Parathyroid adenoma (tissue), 2 donors: ENCODE measurements around the gene MLLT6.

Experiments used
- H2AFZ ChIP-seq: fragments of 300-600 bp; sonication (generic); one replicate; pipeline ENCODE4 v1.7.0; 2017; ENCODE audit warnings: antibody characterized with exemption, mild to moderate bottlenecking
- H3K27ac ChIP-seq: fragments of 300-600 bp; sonication (generic); one replicate; pipeline ENCODE4 v1.7.0; 2017
- H3K27me3 ChIP-seq: fragments of 300-600 bp; sonication (generic); one replicate; pipeline ENCODE4 v1.7.0; 2017; ENCODE audit warnings: low read length; ENCODE audit not compliant: control insufficient read depth, insufficient read depth
- H3K36me3 ChIP-seq: fragments of 300-600 bp; sonication (generic); one replicate; pipeline ENCODE4 v1.7.0; 2017; ENCODE audit warnings: low read length; ENCODE audit not compliant: control insufficient read depth, insufficient read depth
- H3K4me1 ChIP-seq: fragments of 300-600 bp; sonication (generic); one replicate; pipeline ENCODE4 v1.7.0; 2017; ENCODE audit warnings: control low read depth
- H3K4me2 ChIP-seq: fragments of 300-600 bp; sonication (generic); one replicate; pipeline ENCODE4 v1.7.0; 2017; ENCODE audit warnings: low read length
- H3K4me3 ChIP-seq: fragments of 300-600 bp; sonication (generic); one replicate; pipeline ENCODE4 v1.7.0; 2017; ENCODE audit warnings: low read depth, low read length
- H3K79me2 ChIP-seq: fragments of 300-600 bp; sonication (generic); one replicate; pipeline ENCODE4 v1.7.0; 2017; ENCODE audit warnings: control low read depth
- H3K9ac ChIP-seq: fragments of 300-600 bp; sonication (generic); one replicate; pipeline ENCODE4 v1.7.0; 2017; ENCODE audit warnings: mild to moderate bottlenecking
- H3K9me3 ChIP-seq: fragments of 300-600 bp; sonication (generic); one replicate; pipeline ENCODE4 v1.7.0; 2017; ENCODE audit warnings: low read length; ENCODE audit not compliant: control insufficient read depth
- TF ChIP-seq, protein P1 (sequence below): fragments of 300-600 bp; sonication (generic); IDR thresholded peaks from one replicate; pipeline ENCODE4 v1.7.0; 2017; ENCODE audit warnings: antibody characterized with exemption, mild to moderate bottlenecking
- donor health status: primary hyperparathyroidism.

Gene MLLT6

GRCh38 chr17:38667099-38667786, 37.8 kb upstream of the MLLT6 start:
- TF ChIP-seq, protein P1, sequence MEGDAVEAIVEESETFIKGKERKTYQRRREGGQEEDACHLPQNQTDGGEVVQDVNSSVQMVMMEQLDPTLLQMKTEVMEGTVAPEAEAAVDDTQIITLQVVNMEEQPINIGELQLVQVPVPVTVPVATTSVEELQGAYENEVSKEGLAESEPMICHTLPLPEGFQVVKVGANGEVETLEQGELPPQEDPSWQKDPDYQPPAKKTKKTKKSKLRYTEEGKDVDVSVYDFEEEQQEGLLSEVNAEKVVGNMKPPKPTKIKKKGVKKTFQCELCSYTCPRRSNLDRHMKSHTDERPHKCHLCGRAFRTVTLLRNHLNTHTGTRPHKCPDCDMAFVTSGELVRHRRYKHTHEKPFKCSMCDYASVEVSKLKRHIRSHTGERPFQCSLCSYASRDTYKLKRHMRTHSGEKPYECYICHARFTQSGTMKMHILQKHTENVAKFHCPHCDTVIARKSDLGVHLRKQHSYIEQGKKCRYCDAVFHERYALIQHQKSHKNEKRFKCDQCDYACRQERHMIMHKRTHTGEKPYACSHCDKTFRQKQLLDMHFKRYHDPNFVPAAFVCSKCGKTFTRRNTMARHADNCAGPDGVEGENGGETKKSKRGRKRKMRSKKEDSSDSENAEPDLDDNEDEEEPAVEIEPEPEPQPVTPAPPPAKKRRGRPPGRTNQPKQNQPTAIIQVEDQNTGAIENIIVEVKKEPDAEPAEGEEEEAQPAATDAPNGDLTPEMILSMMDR, result peak; percentile 99
- Histone ChIP-seq H2AFZ (no peak overlapping the region), H3K27me3 (no peaks in the 10 kb centered on the region), H3K9me3 (no peaks in the 10 kb centered on the region), H3K4me2 (no peak overlapping the region), H3K9ac (no peak overlapping the region), H3K27ac (no peak overlapping the region), H3K4me3 (no peak overlapping the region), H3K36me3 (no peaks in the 10 kb centered on the region), H3K4me1 (no peaks in the 10 kb centered on the region), H3K79me2 (no peaks in the 10 kb centered on the region)

GRCh38 chr17:38667787-38668122, 37.3 kb upstream of the MLLT6 start:
- Histone ChIP-seq H2AFZ (no peak overlapping the region), H3K36me3 (no peaks in the 10 kb centered on the region), H3K4me2 (no peak overlapping the region), H3K4me1 (no peaks in the 10 kb centered on the region), H3K79me2 (no peaks in the 10 kb centered on the region), H3K27me3 (no peaks in the 10 kb centered on the region), H3K4me3 (no peak overlapping the region), H3K27ac (no peak overlapping the region), H3K9me3 (no peaks in the 10 kb centered on the region), H3K9ac (no peak overlapping the region)
- TF ChIP-seq, protein P1, result no peak

DNA sequence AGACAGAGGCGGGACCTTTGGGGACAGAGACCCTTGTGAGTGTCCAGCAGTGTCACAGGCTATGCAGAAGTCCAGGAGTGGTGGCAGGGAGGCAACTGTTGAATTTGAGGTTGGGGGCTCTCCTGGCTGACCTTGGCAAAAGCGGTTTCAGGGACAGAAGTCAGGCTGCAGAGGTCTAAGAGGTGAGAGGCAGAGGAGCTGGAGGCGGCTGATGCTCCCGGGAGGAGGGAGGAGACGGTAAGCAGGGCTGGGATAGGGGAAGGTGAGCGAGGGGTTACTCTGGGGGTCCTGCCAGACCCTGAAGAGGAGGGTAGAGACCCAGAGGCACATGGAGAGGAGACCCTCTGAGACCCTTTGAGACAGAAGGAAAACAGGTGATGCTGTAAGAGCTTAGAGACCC, 35.6 kb upstream of the MLLT6 start:
- Histone ChIP-seq H3K27me3 (no peaks in the 10 kb centered on the region), H2AFZ (no peak overlapping the region), H3K9me3 (no peaks in the 10 kb centered on the region), H3K79me2 (no peaks in the 10 kb centered on the region), H3K9ac (no peak overlapping the region), H3K4me3 (no peak overlapping the region), H3K36me3 (no peaks in the 10 kb centered on the region), H3K27ac (no peak overlapping the region), H3K4me2 (no peak overlapping the region), H3K4me1 (no peaks in the 10 kb centered on the region)
- TF ChIP-seq, protein P1, result no peak

DNA sequence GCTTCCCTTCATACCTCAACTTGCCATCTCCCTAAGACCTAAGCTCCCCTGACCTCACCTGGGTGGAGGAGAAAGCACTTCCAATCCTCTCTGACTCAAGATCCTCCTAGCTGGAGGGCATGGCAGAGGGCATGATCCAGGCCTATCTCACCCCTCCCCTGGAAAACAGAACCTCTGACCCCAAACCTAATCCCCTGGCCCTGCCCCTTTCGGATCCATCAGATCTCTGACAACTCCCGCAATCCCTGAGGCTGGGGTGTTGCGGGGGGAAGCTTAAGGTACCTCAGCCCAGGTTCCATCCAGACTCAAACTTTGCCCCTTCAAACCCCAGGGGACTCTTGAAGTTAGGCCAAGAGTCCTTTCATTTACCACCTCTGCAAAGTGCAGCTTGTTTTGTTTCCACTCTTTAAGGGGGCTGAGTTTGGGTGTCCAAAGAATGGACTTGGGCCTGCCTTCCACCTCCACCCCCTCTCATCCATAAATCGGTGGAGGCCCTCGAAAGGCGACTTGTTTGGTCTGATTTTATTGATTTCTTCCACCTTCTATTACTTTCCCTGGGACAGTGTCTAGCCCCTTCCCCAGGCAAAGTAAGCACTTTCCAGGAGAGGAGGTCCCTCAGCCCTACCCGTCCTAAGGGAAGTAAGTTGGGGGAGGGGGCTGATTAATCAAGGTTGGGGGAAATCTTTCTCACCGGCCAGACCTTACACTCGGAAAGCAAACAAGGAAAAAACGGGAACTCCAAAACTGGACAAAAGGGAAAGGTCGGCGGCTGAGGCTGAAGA, 32.9 kb upstream of the MLLT6 start:
- H3K36me3 ChIP-seq, result no peaks in the 10 kb centered on the region
- H3K27me3 ChIP-seq, result no peaks in the 10 kb centered on the region

More for the DNA sequence above, 32.9 kb upstream of the MLLT6 start:
- Histone ChIP-seq H3K4me3 (no peak overlapping the region), H3K9me3 (no peaks in the 10 kb centered on the region), H3K79me2 (no peaks in the 10 kb centered on the region), H3K4me1 (no peaks in the 10 kb centered on the region), H3K4me2 (no peak overlapping the region), H3K27ac (no peak overlapping the region), H3K9ac (no peak overlapping the region), H2AFZ (no peak overlapping the region)
- TF ChIP-seq, protein P1, result no peak
